Peyer's patch (tissue), 4 donors: ENCODE results near the gene TEX28.

Experiments used
- POLR2A ChIP-seq, 2 donors: fragments of 450-650 bp; IDR thresholded peaks; one replicate each; pipeline ENCODE4 v1.5.1; 2017; ENCODE audit warnings: antibody characterized with exemption in 2 of 2, mild to moderate bottlenecking in 2 of 2, moderate library complexity in 2 of 2
- TF ChIP-seq, protein P1 (sequence below), 6 experiments: fragments of 450-650 bp in 4 of 6; fragments of 200-600 bp in 2 of 6; sonication (generic) in 1 of 6; IDR thresholded peaks; one replicate each; pipeline ENCODE4 v1.5.1; 2017 to 2019; ENCODE audit warnings: antibody characterized with exemption in 6 of 6, mild to moderate bottlenecking in 3 of 6, moderate library complexity in 1 of 6

DNA sequence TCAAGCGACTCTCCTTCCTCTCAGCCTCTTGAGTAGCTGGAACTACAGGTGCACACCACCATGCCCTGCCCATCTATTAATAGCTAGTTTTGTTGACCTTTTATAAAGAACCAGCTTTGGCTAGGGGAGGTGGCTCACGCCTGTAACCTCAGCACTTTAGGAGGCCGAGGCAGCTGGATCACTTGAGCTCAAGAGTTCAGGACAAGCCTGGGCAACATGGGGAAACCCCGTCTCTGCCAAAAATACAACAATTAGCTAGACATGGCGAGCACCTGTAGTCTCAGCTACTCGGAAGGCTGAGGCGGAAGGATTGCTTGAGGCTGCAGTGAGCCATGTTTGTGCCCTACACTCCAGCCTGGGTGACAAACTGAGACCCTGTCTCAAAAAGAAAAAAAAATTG, 3.4 kb upstream of the TEX28 start:
- no peak for TF ChIP-seq POLR2A (IDR thresholded peaks at IDR 0.05)
- TF ChIP-seq, protein P1, sequence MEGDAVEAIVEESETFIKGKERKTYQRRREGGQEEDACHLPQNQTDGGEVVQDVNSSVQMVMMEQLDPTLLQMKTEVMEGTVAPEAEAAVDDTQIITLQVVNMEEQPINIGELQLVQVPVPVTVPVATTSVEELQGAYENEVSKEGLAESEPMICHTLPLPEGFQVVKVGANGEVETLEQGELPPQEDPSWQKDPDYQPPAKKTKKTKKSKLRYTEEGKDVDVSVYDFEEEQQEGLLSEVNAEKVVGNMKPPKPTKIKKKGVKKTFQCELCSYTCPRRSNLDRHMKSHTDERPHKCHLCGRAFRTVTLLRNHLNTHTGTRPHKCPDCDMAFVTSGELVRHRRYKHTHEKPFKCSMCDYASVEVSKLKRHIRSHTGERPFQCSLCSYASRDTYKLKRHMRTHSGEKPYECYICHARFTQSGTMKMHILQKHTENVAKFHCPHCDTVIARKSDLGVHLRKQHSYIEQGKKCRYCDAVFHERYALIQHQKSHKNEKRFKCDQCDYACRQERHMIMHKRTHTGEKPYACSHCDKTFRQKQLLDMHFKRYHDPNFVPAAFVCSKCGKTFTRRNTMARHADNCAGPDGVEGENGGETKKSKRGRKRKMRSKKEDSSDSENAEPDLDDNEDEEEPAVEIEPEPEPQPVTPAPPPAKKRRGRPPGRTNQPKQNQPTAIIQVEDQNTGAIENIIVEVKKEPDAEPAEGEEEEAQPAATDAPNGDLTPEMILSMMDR (IDR thresholded peaks at IDR 0.05): no peak
